ENCODE measurements around the gene EYS.

EYS gene

DNA sequence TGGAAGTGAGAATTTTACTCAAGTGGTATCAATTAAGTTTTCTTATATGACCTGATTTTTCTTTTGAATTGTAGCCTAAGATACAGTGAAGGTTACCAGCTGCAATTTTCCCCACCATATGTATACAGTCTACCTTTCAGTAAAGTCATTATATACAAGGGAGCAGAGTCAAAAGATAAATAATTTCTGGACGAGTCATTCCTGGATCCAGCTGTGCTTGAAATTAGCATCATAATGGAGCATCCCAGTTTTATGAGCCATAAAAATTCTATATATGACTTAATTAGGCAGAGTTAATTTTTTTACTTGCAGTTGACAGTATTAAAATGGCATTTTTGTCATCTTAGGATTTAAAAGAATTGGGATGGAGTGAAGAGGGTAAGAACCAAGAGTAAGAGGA lies 1063.0 kb downstream of the EYS start:
- TF ChIP-seq, protein P1, sequence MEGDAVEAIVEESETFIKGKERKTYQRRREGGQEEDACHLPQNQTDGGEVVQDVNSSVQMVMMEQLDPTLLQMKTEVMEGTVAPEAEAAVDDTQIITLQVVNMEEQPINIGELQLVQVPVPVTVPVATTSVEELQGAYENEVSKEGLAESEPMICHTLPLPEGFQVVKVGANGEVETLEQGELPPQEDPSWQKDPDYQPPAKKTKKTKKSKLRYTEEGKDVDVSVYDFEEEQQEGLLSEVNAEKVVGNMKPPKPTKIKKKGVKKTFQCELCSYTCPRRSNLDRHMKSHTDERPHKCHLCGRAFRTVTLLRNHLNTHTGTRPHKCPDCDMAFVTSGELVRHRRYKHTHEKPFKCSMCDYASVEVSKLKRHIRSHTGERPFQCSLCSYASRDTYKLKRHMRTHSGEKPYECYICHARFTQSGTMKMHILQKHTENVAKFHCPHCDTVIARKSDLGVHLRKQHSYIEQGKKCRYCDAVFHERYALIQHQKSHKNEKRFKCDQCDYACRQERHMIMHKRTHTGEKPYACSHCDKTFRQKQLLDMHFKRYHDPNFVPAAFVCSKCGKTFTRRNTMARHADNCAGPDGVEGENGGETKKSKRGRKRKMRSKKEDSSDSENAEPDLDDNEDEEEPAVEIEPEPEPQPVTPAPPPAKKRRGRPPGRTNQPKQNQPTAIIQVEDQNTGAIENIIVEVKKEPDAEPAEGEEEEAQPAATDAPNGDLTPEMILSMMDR (IDR thresholded peaks at IDR 0.05), result no peak

DNA sequence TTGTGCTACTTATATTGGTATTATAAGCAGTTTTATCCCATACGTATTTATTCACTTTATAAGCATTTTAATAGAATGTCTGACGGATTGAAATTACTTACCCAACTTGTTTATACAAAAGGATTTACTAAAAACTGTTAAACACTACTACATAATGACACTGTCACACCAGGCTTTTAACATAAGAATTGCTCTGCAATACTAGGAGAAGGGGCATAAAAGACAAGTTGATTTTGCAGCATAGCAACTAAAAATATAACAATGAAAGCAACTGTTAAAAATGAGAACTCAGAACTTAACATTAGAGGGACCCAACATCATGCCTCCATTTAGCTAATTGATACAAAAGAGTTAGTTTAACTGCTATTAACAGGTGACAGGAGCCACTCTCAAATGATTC lies 1076.1 kb downstream of the EYS start:
- TF ChIP-seq, protein P1 (IDR thresholded peaks at IDR 0.05), result no peak

DNA sequence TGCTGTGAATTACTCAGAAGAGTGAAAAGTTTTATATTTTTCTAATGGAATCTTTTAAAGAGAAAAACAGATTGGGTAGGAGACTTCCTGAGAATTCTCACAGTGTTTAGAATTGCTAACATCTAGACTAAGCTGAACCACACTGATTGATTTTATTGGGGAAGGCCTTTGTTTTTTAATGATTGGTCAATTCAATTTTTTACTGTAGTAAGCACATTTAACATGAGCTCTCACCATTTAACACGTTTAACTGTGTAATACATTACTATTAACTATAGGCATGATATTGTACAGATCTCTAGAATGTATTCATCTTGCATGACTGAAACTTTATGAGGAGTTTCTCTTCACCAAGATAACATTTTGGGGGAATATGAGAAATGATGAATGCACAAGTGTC lies 1084.1 kb downstream of the EYS start:
- TF ChIP-seq, protein P1 (IDR thresholded peaks at IDR 0.05), result no peak

DNA sequence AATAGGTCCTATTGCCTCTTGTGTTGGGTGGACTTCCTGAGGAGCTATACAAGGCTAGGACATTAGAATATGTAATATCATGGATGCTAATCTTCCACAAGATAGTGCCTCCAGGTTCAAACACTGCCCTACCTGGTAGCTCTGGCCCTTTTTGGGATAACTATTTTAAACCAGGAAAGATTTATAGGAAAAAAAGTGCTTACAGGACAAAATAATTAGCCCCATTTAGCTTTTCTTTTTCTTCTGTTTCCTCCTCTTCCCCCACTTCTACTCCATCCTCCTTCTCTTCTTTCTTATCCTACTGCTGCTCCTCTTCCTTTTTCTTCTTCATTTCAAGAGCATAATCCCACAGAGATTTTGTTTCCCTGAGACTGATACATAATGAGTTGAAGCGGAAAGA lies 1104.0 kb downstream of the EYS start:
- TF ChIP-seq, protein P1 (IDR thresholded peaks at IDR 0.05), result no peak

DNA sequence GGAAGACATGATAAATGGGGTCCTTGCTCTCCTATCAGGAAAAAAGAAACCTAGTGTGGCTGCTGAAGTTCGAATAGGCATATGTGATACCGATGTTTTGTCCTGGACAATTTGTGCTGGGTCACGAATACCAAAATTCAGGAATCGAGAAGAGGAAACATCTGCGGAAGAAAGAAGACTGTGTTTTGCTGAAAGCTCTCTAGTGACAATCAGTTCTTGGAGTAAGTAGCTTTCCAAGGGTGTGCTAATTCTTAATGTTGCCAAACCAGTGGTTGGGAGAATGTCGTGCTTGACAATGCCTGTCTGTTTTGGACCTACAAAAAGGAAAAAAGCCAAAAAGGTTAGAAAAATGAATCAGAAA lies 1115.4 kb downstream of the EYS start:
- TF ChIP-seq, protein P1 (IDR thresholded peaks at IDR 0.05), result no peak

DNA sequence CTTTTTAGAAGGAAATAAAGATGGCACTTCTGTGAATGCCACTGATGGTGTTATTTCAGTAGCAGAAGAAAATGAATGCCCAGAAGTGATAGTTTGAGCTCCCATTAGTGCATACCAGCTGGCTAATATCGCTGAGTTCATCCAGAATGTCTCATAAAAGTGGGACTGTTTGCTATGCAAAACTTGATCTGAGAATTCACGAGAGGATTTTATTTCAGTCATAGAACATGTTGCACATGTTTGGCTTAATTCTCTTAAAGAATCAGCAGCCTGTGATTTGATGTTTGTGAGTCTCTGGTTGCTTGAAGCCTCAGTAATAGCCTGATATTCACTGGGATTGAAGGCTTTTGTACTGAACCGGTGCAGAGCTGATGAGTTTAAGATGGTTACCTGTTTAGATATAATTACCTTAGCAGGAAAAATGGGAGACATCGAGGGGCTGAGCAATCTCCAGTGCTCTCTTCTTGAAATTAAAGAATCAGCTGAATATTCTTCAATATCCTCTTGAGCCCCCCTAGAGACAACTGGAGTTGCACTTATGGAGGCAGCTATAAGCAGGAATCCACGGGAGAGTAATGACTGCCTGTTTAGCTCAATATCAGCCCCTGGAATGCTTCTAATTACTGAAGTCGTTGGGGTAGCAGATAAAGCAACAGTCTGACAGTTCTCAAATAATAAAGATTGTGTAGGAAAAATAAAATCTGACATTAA lies 1115.9 kb downstream of the EYS start:
- TF ChIP-seq, protein P1 (IDR thresholded peaks at IDR 0.05), result no peak

DNA sequence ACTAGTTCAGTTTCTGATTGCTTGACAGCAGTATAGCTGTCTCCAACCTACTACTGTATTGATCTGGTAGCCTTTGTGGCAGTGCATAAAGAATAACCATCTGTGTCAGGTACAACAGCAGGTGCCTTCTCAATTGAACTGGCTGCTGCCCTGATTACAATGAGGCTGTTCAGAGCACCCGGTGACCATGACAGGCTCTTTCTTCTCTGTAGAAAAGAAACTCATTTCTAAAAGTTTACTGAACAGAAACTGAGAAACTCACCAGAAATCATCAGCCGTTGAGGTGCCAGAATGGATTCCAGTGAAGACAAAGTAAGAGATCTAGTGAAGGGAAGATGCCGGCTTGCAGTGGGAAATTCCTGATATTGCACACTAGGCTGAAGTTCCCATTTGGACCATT lies 1117.1 kb downstream of the EYS start:
- TF ChIP-seq, protein P1 (IDR thresholded peaks at IDR 0.05), result no peak

DNA sequence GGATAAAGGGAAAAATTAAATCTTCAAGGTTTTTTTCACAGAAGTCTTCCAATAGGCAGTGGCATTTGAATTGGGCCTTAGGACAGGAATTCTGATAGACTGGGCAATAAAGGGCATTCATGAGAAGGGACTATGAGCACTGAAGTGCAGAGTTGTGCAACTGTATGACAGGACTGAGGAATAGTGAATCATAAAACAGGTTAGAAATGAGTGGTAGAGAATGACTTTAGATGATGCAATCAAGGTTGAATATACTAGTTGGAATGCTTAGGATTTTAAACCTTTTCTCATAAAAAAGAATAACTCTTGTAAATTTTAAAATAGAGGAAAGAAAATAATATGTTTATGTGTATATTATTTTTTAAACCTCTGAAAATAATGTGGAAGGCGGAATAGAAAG lies 1126.7 kb downstream of the EYS start:
- TF ChIP-seq, protein P1 (IDR thresholded peaks at IDR 0.05), result no peak

Data from LNCAP (cell line).